GM12878 (cell line): ENCODE data around the gene ZFP42. TPM values are rescaled to one million over a fixed set of nuclear protein-coding genes. Genes with fewer than 3 reads are reported as not detected.

Experiments used
- ATAC-seq: fragments of 200-7000 bp; cut with Tn5 transposase; 3 replicates; pipeline ENCODE4 v1.9.1; 2020; ENCODE audit warnings: mild to moderate bottlenecking, moderate library complexity
- BruUV-seq: library from RNA; stranded (reverse); fragments of 400-500 nt; replicated peaks from 2 replicates; lab custom pipeline; 2021; lab: Mats Ljungman, UMichigan
- CTCF ChIA-PET: fragments of 300-600 bp; sonication (Branson Sonifier 250); formaldehyde crosslinking; extraction: SDS; loops from one replicate; lab custom pipeline; 2021; ENCODE audit warnings: inconsistent platforms; lab: Yijun Ruan, JAX
- POLR2A ChIA-PET: fragments of 350-600 bp; formaldehyde crosslinking; extraction: SDS; loops from one replicate; lab custom pipeline; 2021; ENCODE audit warnings: inconsistent platforms; lab: Charles Lee
- RAD21 ChIA-PET: fragments of 300-600 bp; sonication (Branson Sonifier 250); formaldehyde crosslinking; loops from one replicate; lab custom pipeline; 2023; ENCODE audit warnings: antibody characterized with exemption; ENCODE audit not compliant: unreplicated experiment; lab: Charles Lee
- SMC1A ChIA-PET: fragments of 300-600 bp; sonication (Branson Sonifier 250); formaldehyde crosslinking; loops from one replicate; lab custom pipeline; 2023; ENCODE audit not compliant: unreplicated experiment, uncharacterized antibody; lab: Charles Lee
- DNase-seq: peaks from one replicate; pipeline ENCODE4 v3.0.0-alpha.2; 2011; ENCODE audit warnings: low read depth, low spot score
- FAIRE-seq: peaks from 3 replicates; lab custom pipeline; 2011; peaks lifted over from hg19 to GRCh38; lab: Jason Lieb, UNC
- H2AFZ ChIP-seq: 2 replicates; pipeline ENCODE4 v1.6.0; 2011; ENCODE audit warnings: low read depth, low read length, control low read depth; ENCODE audit not compliant: control insufficient read depth
- H3K27ac ChIP-seq: 2 replicates; pipeline ENCODE4 v1.5.1; 2011; ENCODE audit warnings: control low read depth; ENCODE audit not compliant: control insufficient read depth, insufficient read depth
- H3K27me3 ChIP-seq, 2 experiments: replicated peaks in 1 of 2; 2 replicates each; pipeline versions ENCODE4 v1.6.0 to v1.6.1; 2011; ENCODE audit warnings: low read length in 1 of 2; ENCODE audit not compliant: control insufficient read depth in 2 of 2, insufficient read depth in 2 of 2
- H3K36me3 ChIP-seq, 2 experiments: 2 replicates each; pipeline ENCODE4 v1.5.1; 2011; ENCODE audit warnings: low read length in 1 of 2; ENCODE audit not compliant: control insufficient read depth in 2 of 2, insufficient read depth in 2 of 2
- H3K4me1 ChIP-seq: 2 replicates; pipeline ENCODE4 v1.6.1; 2011; ENCODE audit warnings: mild to moderate bottlenecking, low read length, moderate library complexity, mixed read lengths; ENCODE audit not compliant: control insufficient read depth, insufficient read depth
- H3K4me2 ChIP-seq: 2 replicates; pipeline ENCODE4 v1.6.0; 2011; ENCODE audit warnings: control low read depth; ENCODE audit not compliant: control insufficient read depth, insufficient read depth
- H3K4me3 ChIP-seq: fragments of 200-600 bp; sonication (generic); 2 replicates; pipeline ENCODE4 v1.5.1; 2016
- H3K79me2 ChIP-seq: 2 replicates; pipeline ENCODE4 v1.6.0; 2011; ENCODE audit warnings: low read length; ENCODE audit not compliant: control insufficient read depth, insufficient read depth
- H3K9ac ChIP-seq: 2 replicates; pipeline ENCODE4 v1.8.0; 2011; ENCODE audit warnings: low read length, control low read depth, mixed read lengths; ENCODE audit not compliant: control insufficient read depth, insufficient read depth
- H3K9me3 ChIP-seq: replicated peaks from 3 replicates; pipeline ENCODE4 v1.5.1; 2011; ENCODE audit warnings: mild to moderate bottlenecking, low read length; ENCODE audit not compliant: control insufficient read depth, insufficient read depth
- H4K20me1 ChIP-seq: 2 replicates; pipeline ENCODE4 v1.6.0; 2011; ENCODE audit not compliant: control insufficient read depth, insufficient read depth
- E2F4 ChIP-seq: IDR thresholded peaks from 2 replicates; pipeline ENCODE4 v1.6.1; 2012; ENCODE audit warnings: low read depth, low read length, improper control_type of control experiment
- GATAD2B ChIP-seq: fragments of 450-650 bp; conservative IDR thresholded peaks from 2 replicates; pipeline ENCODE4 v1.6.1; 2017; ENCODE audit warnings: low read depth, mild to moderate bottlenecking, moderate library complexity
- HCFC1 ChIP-seq: fragments of 150-350 bp; IDR thresholded peaks from 2 replicates; pipeline ENCODE4 v1.6.1; 2014; ENCODE audit warnings: low read length
- HSF1 ChIP-seq: fragments of 150-350 bp; IDR thresholded peaks from 2 replicates; pipeline ENCODE4 v1.6.1; 2014; ENCODE audit warnings: mild to moderate bottlenecking, low read depth, low read length
- IRF3 ChIP-seq: fragments of 450-650 bp; IDR thresholded peaks from 2 replicates; pipeline ENCODE4 v1.6.1; 2014; ENCODE audit warnings: mild to moderate bottlenecking
- IRF4 ChIP-seq: IDR thresholded peaks from 2 replicates; pipeline ENCODE4 v1.6.1; 2011; ENCODE audit warnings: low read depth, low read length
- LARP7 ChIP-seq: fragments of 450-650 bp; IDR thresholded peaks from 2 replicates; pipeline ENCODE4 v1.6.1; 2017; ENCODE audit warnings: mild to moderate bottlenecking
- MLLT1 ChIP-seq: fragments of 450-650 bp; IDR thresholded peaks from 2 replicates; pipeline ENCODE4 v1.6.1; 2016; ENCODE audit warnings: mild to moderate bottlenecking
- MTA3 ChIP-seq: IDR thresholded peaks from 2 replicates; pipeline ENCODE4 v1.6.1; 2012; ENCODE audit warnings: low read length, inconsistent platforms, borderline replicate concordance
- NFYB ChIP-seq: IDR thresholded peaks from 2 replicates; pipeline ENCODE4 v1.6.1; 2011; ENCODE audit warnings: low read depth, mild to moderate bottlenecking, low read length, improper control_type of control experiment, moderate library complexity; ENCODE audit not compliant: insufficient read depth
- NRF1 ChIP-seq: conservative IDR thresholded peaks from 2 replicates; pipeline ENCODE4 v1.6.1; 2011; ENCODE audit warnings: mild to moderate bottlenecking, low read depth, low read length, improper control_type of control experiment
- STAT3 ChIP-seq: IDR thresholded peaks from 2 replicates; pipeline ENCODE4 v1.6.1; 2011; ENCODE audit warnings: low read depth, low read length, improper control_type of control experiment
- TBL1XR1 ChIP-seq: IDR thresholded peaks from 2 replicates; pipeline ENCODE4 v1.6.1; 2012; ENCODE audit warnings: low read depth, low read length, improper control_type of control experiment
- WRNIP1 ChIP-seq: IDR thresholded peaks from 2 replicates; pipeline ENCODE4 v1.6.1; 2011; ENCODE audit warnings: low read depth, low read length, improper control_type of control experiment, borderline replicate concordance
- ZBED1 ChIP-seq: IDR thresholded peaks from 2 replicates; pipeline ENCODE4 v1.6.1; 2016; ENCODE audit warnings: borderline replicate concordance
- ZBTB40 ChIP-seq: fragments of 450-650 bp; IDR thresholded peaks from 2 replicates; pipeline ENCODE4 v1.6.1; 2016; ENCODE audit warnings: mild to moderate bottlenecking, moderate library complexity, borderline replicate concordance
- WGBS: methylation state at CpG from one replicate; pipeline ENCODE4 v1.1.6; 2016; ENCODE audit warnings: low lambda C conversion rate; ENCODE audit not compliant: insufficient replicate concordance, insufficient coverage; ENCODE audit errors: missing lambda C conversion rate; 5-methylcytosine and 5-hydroxymethylcytosine counted together
- in situ Hi-C: fragments of 300-500 bp; cut with MboI; formaldehyde crosslinking; loops from 9 replicates; pipeline ENCODE4 v1.14.3; 2018; ENCODE audit warnings: mixed read lengths
- intact Hi-C: fragments of 100-400 bp; cut with micrococcal nuclease; formaldehyde crosslinking; loops from one replicate; pipeline ENCODE4 v1.14.2; 2022; ENCODE audit not compliant: unreplicated experiment
- polyA plus RNA-seq, 11 experiments: library from polyadenylated mRNA; depleted of rRNA in 4 of 11; unstranded in 6 of 11; stranded (reverse) in 5 of 11; fragments of >200 nt; fragmentation: Nextera tagmentation in 4 of 11; fragmentation: Illumina TruSeq in 1 of 11; extraction: Ambion mirVana in 4 of 11; extraction: Trizol in 1 of 11; gene quantifications; 1 replicate in 1 of 11; 2 replicates in 10 of 11; pipeline versions ENCODE4 v1.2.1 to v1.2.3, GENCODE V29; 2011 to 2016; ENCODE audit warnings: inconsistent platforms in 2 of 11, missing spikeins in 2 of 11, low read depth in 1 of 11
- total RNA-seq, 4 experiments: library from RNA; depleted of rRNA in 3 of 4; stranded (reverse); fragments of >200 nt in 3 of 4; fragmentation: Illumina TruSeq in 1 of 4; extraction: Trizol in 1 of 4; gene quantifications; 2 replicates each; pipeline versions ENCODE4 v1.2.1 to v1.2.3, GENCODE V29; 2013 to 2021

ZFP42 gene
- total and polyA plus RNA-seq, 10 of the 15 experiments (the other 5 are each of a cell fraction or from before 2014, with no cell fraction given) = 0.13 TPM; not detected in 9

- H4K20me1 ChIP-seq = no peaks in the 10 kb centered on the region
- in situ Hi-C loops (no loop called here), intact Hi-C loops (no loop called here)
- no peaks in the 10 kb centered on the region for H3K79me2 ChIP-seq
- H3K4me2 ChIP-seq = no peak overlapping the region
- ChIA-PET CTCF (no interaction called here), POLR2A (no interaction called here), SMC1A (no interaction called here), RAD21 (no interaction called here)
- H3K4me3 ChIP-seq = no peak overlapping the region
- no peaks in the 10 kb centered on the region for H3K9me3 ChIP-seq
- no peak for DNase-seq
- WGBS = 17% methylated on average over 3 of the region's 3 CpGs
- no peaks in the 10 kb centered on the region for H3K27me3 ChIP-seq
- no peaks in the 10 kb centered on the region for H3K4me1 ChIP-seq
- no peaks in the 10 kb centered on the region for H3K36me3 ChIP-seq
- ATAC-seq = no peak
- no TSS peak for BruUV-seq
- H2AFZ ChIP-seq = no peak overlapping the region
- TF ChIP-seq ZBED1 (no peak), E2F4 (no peak), NRF1 (no peak), MTA3 (no peak), IRF3 (no peak), MLLT1 (no peak), IRF4 (no peak), STAT3 (no peak), HSF1 (no peak), HCFC1 (no peak), LARP7 (no peak), ZBTB40 (no peak), GATAD2B (no peak), WRNIP1 (no peak), NFYB (no peak), TBL1XR1 (no peak)
- TF ChIP-seq, all 136 proteins: peak for 0
- no peak for FAIRE-seq
- H3K27ac ChIP-seq = no peak overlapping the region
- no peak overlapping the region for H3K9ac ChIP-seq
Observed at GRCh38 chr4:188005561-188005960, 10.0 kb downstream of the ZFP42 start.
